ENCODE measurements around the gene RSBN1L.

Gene RSBN1L

DNA sequence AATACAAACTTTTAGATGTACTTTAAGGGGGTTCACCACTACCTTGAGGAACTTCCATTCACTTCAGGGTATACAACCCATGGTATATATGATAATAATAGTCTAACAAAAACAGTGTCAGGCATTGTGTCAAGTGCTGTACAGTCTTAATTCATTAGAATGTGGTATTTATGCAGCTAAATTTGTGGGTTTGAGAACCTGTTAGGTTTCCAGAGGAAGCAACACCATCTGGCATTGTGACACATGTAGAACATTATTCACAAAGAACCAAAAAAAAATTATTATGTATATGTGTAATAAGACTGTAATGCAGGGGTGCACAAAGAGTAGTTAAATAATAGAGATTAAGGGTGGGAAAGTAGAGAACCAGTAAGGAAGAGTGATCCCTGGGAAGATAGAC is 75.6 kb downstream of the RSBN1L start:
- no peak for TF ChIP-seq ZFP30 (CRISPR knock-in tag; IDR thresholded peaks at IDR 0.05)
- no peak for TF ChIP-seq ZNF565 (CRISPR knock-in tag; conservative IDR thresholded peaks at IDR 0.05; ENCODE audit: low read depth)
- TF ChIP-seq ZC3H10 (CRISPR knock-in tag; IDR thresholded peaks at IDR 0.05) = no peak
- TF ChIP-seq, protein P1, sequence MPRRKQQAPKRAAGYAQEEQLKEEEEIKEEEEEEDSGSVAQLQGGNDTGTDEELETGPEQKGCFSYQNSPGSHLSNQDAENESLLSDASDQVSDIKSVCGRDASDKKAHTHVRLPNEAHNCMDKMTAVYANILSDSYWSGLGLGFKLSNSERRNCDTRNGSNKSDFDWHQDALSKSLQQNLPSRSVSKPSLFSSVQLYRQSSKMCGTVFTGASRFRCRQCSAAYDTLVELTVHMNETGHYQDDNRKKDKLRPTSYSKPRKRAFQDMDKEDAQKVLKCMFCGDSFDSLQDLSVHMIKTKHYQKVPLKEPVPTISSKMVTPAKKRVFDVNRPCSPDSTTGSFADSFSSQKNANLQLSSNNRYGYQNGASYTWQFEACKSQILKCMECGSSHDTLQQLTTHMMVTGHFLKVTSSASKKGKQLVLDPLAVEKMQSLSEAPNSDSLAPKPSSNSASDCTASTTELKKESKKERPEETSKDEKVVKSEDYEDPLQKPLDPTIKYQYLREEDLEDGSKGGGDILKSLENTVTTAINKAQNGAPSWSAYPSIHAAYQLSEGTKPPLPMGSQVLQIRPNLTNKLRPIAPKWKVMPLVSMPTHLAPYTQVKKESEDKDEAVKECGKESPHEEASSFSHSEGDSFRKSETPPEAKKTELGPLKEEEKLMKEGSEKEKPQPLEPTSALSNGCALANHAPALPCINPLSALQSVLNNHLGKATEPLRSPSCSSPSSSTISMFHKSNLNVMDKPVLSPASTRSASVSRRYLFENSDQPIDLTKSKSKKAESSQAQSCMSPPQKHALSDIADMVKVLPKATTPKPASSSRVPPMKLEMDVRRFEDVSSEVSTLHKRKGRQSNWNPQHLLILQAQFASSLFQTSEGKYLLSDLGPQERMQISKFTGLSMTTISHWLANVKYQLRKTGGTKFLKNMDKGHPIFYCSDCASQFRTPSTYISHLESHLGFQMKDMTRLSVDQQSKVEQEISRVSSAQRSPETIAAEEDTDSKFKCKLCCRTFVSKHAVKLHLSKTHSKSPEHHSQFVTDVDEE (CRISPR knock-in tag; IDR thresholded peaks at IDR 0.05) = no peak
- no peak for TF ChIP-seq ESRRG (CRISPR knock-in tag; IDR thresholded peaks at IDR 0.05)
- TF ChIP-seq CSDC2 (CRISPR knock-in tag; IDR thresholded peaks at IDR 0.05) = no peak
- TF ChIP-seq, protein P2, sequence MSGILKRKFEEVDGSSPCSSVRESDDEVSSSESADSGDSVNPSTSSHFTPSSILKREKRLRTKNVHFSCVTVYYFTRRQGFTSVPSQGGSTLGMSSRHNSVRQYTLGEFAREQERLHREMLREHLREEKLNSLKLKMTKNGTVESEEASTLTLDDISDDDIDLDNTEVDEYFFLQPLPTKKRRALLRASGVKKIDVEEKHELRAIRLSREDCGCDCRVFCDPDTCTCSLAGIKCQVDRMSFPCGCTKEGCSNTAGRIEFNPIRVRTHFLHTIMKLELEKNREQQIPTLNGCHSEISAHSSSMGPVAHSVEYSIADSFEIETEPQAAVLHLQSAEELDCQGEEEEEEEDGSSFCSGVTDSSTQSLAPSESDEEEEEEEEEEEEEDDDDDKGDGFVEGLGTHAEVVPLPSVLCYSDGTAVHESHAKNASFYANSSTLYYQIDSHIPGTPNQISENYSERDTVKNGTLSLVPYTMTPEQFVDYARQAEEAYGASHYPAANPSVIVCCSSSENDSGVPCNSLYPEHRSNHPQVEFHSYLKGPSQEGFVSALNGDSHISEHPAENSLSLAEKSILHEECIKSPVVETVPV (CRISPR knock-in tag; IDR thresholded peaks at IDR 0.05) = no peak
- no peak for TF ChIP-seq BACH2 (CRISPR knock-in tag; IDR thresholded peaks at IDR 0.05; ENCODE audit: borderline replicate concordance)
- TF ChIP-seq, protein P3, sequence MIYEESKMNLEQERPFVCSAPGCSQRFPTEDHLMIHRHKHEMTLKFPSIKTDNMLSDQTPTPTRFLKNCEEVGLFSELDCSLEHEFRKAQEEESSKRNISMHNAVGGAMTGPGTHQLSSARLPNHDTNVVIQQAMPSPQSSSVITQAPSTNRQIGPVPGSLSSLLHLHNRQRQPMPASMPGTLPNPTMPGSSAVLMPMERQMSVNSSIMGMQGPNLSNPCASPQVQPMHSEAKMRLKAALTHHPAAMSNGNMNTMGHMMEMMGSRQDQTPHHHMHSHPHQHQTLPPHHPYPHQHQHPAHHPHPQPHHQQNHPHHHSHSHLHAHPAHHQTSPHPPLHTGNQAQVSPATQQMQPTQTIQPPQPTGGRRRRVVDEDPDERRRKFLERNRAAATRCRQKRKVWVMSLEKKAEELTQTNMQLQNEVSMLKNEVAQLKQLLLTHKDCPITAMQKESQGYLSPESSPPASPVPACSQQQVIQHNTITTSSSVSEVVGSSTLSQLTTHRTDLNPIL (CRISPR knock-in tag; IDR thresholded peaks at IDR 0.05; ENCODE audit: low read depth) = no peak
- TF ChIP-seq ISL1 (CRISPR knock-in tag; IDR thresholded peaks at IDR 0.05) = no peak
- no peak for TF ChIP-seq ZNF8 (CRISPR knock-in tag; IDR thresholded peaks at IDR 0.05)
- TF ChIP-seq PATZ1 (CRISPR knock-in tag; IDR thresholded peaks at IDR 0.05; ENCODE audit: borderline replicate concordance) = no peak
- no peak for TF ChIP-seq TCF4 (CRISPR knock-in tag; IDR thresholded peaks at IDR 0.05; ENCODE audit: borderline replicate concordance)
- TF ChIP-seq ZFP3 (CRISPR knock-in tag; IDR thresholded peaks at IDR 0.05) = no peak
- no peak for TF ChIP-seq OSR1 (CRISPR knock-in tag; IDR thresholded peaks at IDR 0.05)
- no peak for TF ChIP-seq TOX (CRISPR knock-in tag; IDR thresholded peaks at IDR 0.05; ENCODE audit: borderline replicate concordance)
- no peak for TF ChIP-seq PPARA (CRISPR knock-in tag; IDR thresholded peaks at IDR 0.05; ENCODE audit: borderline replicate concordance)
- no peak for TF ChIP-seq ZNF70 (CRISPR knock-in tag; IDR thresholded peaks at IDR 0.05)
- TF ChIP-seq ARNTL (CRISPR knock-in tag; IDR thresholded peaks at IDR 0.05; ENCODE audit: borderline replicate concordance, low read depth) = no peak
- no peak for ATAC-seq

DNA sequence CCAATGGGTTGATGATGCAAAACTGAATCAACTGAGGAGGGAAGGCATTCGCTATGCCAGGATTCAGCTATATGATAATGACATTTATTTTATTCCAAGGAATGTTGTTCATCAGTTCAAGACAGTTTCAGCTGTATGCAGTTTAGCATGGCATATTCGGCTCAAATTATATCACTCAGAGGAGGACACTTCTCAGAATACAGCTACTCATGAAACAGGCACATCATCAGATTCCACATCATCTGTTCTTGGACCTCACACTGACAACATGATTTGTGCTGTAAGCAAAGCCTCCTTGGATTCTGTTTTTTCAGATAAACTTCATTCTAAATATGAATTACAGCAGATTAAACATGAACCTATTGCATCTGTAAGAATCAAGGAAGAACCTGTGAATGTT is 82.3 kb downstream of the RSBN1L start:
- no peak for ATAC-seq

More for the DNA sequence above, 82.3 kb downstream of the RSBN1L start:
- TF ChIP-seq TCF4 (CRISPR knock-in tag; IDR thresholded peaks at IDR 0.05; ENCODE audit: borderline replicate concordance) (no peak), ZNF565 (CRISPR knock-in tag; conservative IDR thresholded peaks at IDR 0.05; ENCODE audit: low read depth) (no peak), POU6F1 (CRISPR knock-in tag; IDR thresholded peaks at IDR 0.05; ENCODE audit: borderline replicate concordance, low read depth) (no peak), RARB (CRISPR knock-in tag; IDR thresholded peaks at IDR 0.05) (no peak), PPARA (CRISPR knock-in tag; IDR thresholded peaks at IDR 0.05; ENCODE audit: borderline replicate concordance) (no peak), ZNF8 (CRISPR knock-in tag; IDR thresholded peaks at IDR 0.05) (no peak), PATZ1 (CRISPR knock-in tag; IDR thresholded peaks at IDR 0.05; ENCODE audit: borderline replicate concordance) (no peak), ZFP30 (CRISPR knock-in tag; IDR thresholded peaks at IDR 0.05) (no peak), BACH2 (CRISPR knock-in tag; IDR thresholded peaks at IDR 0.05; ENCODE audit: borderline replicate concordance) (no peak), ARNTL (CRISPR knock-in tag; IDR thresholded peaks at IDR 0.05; ENCODE audit: borderline replicate concordance, low read depth) (no peak), ZNF70 (CRISPR knock-in tag; IDR thresholded peaks at IDR 0.05) (no peak), SNAI2 (CRISPR knock-in tag; IDR thresholded peaks at IDR 0.05) (no peak), OSR1 (CRISPR knock-in tag; IDR thresholded peaks at IDR 0.05) (no peak), ISL1 (CRISPR knock-in tag; IDR thresholded peaks at IDR 0.05) (no peak), ZFP3 (CRISPR knock-in tag; IDR thresholded peaks at IDR 0.05) (no peak), GLIS3 (CRISPR knock-in tag; IDR thresholded peaks at IDR 0.05) (no peak)
- TF ChIP-seq, protein P2 (CRISPR knock-in tag; IDR thresholded peaks at IDR 0.05) = no peak
- TF ChIP-seq, protein P3 (CRISPR knock-in tag; IDR thresholded peaks at IDR 0.05; ENCODE audit: low read depth) = no peak

All from SK-N-SH treated with all-trans-retinoic acid at 6 μM for 48 hours (cell line).